IMR-90 (cell line): Measurements from ENCODE around the gene TCF7L2. TPM values are rescaled to one million over a fixed set of nuclear protein-coding genes. Genes with fewer than 3 reads are reported as not detected.

Source experiments
- ATAC-seq: fragments of 200-7000 bp; cut with Tn5 transposase; 2 replicates; pipeline ENCODE4 v1.9.1; 2020; ENCODE audit warnings: low read depth, mild to moderate bottlenecking, moderate library complexity
- BruUV-seq: library from RNA; stranded (reverse); fragments of 400-500 nt; replicated peaks from 2 replicates; lab custom pipeline; 2021; lab: Mats Ljungman, UMichigan
- CTCF ChIA-PET: fragments of 300-600 bp; formaldehyde crosslinking; extraction: SDS; loops from one replicate; lab custom pipeline; 2021; ENCODE audit warnings: antibody characterized with exemption; lab: Yijun Ruan, JAX
- POLR2A ChIA-PET: fragments of 300-600 bp; sonication (Branson Sonifier 250); formaldehyde crosslinking; loops from one replicate; lab custom pipeline; 2022; ENCODE audit warnings: antibody characterized with exemption; ENCODE audit not compliant: unreplicated experiment; lab: Charles Lee
- DNase-seq: peaks from one replicate; pipeline ENCODE4 v3.0.0; 2013
- H2AFZ ChIP-seq: replicated peaks from 2 replicates; pipeline ENCODE3; 2013; ENCODE audit warnings: low read length, mild to moderate bottlenecking; ENCODE audit not compliant: poor library complexity
- H2AK5ac ChIP-seq: 2 replicates; pipeline ENCODE4 v1.6.1; 2013; ENCODE audit warnings: low read depth, low read length, inconsistent platforms
- H2AK9ac ChIP-seq: replicated peaks from 2 replicates; pipeline ENCODE3; 2013; ENCODE audit warnings: mild to moderate bottlenecking, low read depth, low read length, moderate library complexity; ENCODE audit not compliant: poor library complexity
- H2BK120ac ChIP-seq: 2 replicates; pipeline ENCODE4 v1.6.1; 2013; ENCODE audit warnings: low read depth, low read length, inconsistent platforms
- H2BK15ac ChIP-seq: 3 replicates; pipeline ENCODE4 v1.6.1; 2013; ENCODE audit warnings: low read depth, low read length, inconsistent platforms
- H2BK20ac ChIP-seq: 2 replicates; pipeline ENCODE4 v1.6.1; 2013; ENCODE audit warnings: low read depth, mild to moderate bottlenecking, inconsistent platforms, low read length, moderate library complexity
- H2BK5ac ChIP-seq: 2 replicates; pipeline ENCODE4 v1.6.1; 2013; ENCODE audit warnings: mild to moderate bottlenecking, low read depth, low read length, inconsistent platforms; ENCODE audit not compliant: poor library complexity, severe bottlenecking
- H3K14ac ChIP-seq: replicated peaks from 2 replicates; pipeline ENCODE4 v1.6.1; 2013; ENCODE audit warnings: low read depth, low read length, inconsistent platforms
- H3K18ac ChIP-seq: 2 replicates; pipeline ENCODE4 v1.6.1; 2013; ENCODE audit warnings: low read depth, low read length, control low read depth
- H3K23ac ChIP-seq: 2 replicates; pipeline ENCODE4 v1.6.1; 2013; ENCODE audit warnings: low read depth, low read length, inconsistent platforms
- H3K27ac ChIP-seq: 2 replicates; pipeline ENCODE4 v1.5.1; 2013; ENCODE audit warnings: mild to moderate bottlenecking, control low read depth, low read length; ENCODE audit not compliant: insufficient read depth
- H3K27me3 ChIP-seq: 2 replicates; pipeline ENCODE4 v1.6.1; 2013; ENCODE audit warnings: low read length; ENCODE audit not compliant: control insufficient read depth, insufficient read depth
- H3K36me3 ChIP-seq: 2 replicates; pipeline ENCODE4 v1.6.1; 2013; ENCODE audit warnings: low read length, mixed read lengths; ENCODE audit not compliant: control insufficient read depth, insufficient read depth
- H3K4ac ChIP-seq: 2 replicates; pipeline ENCODE4 v1.6.1; 2013; ENCODE audit warnings: low read depth, low read length, inconsistent platforms
- H3K4me1 ChIP-seq: 2 replicates; pipeline ENCODE4 v1.6.1; 2013; ENCODE audit warnings: low read length, mixed read lengths; ENCODE audit not compliant: control insufficient read depth, insufficient read depth
- H3K4me2 ChIP-seq: 2 replicates; pipeline ENCODE4 v1.6.1; 2013; ENCODE audit warnings: low read depth, mild to moderate bottlenecking, control low read depth, low read length, moderate library complexity
- H3K4me3 ChIP-seq: 2 replicates; pipeline ENCODE4 v1.5.1; 2013; ENCODE audit warnings: low read depth, mild to moderate bottlenecking, control low read depth, low read length, moderate library complexity; ENCODE audit not compliant: insufficient read depth
- H3K56ac ChIP-seq: 2 replicates; pipeline ENCODE4 v1.6.1; 2013; ENCODE audit warnings: low read length, inconsistent platforms; ENCODE audit not compliant: insufficient read depth; ENCODE audit errors: extremely low read depth
- H3K79me1 ChIP-seq, 2 experiments: 2 replicates each; pipeline ENCODE4 v1.6.1; 2013; ENCODE audit warnings: low read length in 2 of 2, inconsistent platforms in 1 of 2, low read depth in 1 of 2
- H3K9ac ChIP-seq: 2 replicates; pipeline ENCODE4 v1.6.1; 2013; ENCODE audit warnings: low read depth, low read length, control low read depth
- H3K9me1 ChIP-seq: 2 replicates; pipeline ENCODE4 v1.6.1; 2013; ENCODE audit warnings: low read length, inconsistent platforms; ENCODE audit not compliant: insufficient read depth
- H3K9me3 ChIP-seq: 2 replicates; pipeline ENCODE4 v1.6.1; 2013; ENCODE audit warnings: low read length; ENCODE audit not compliant: control insufficient read depth, insufficient read depth
- H4K20me1 ChIP-seq: 2 replicates; pipeline ENCODE4 v1.6.1; 2013; ENCODE audit warnings: low read length, inconsistent platforms; ENCODE audit not compliant: insufficient read depth
- H4K5ac ChIP-seq: 2 replicates; pipeline ENCODE4 v1.6.1; 2013; ENCODE audit warnings: mild to moderate bottlenecking, low read depth, low read length, control low read depth
- H4K8ac ChIP-seq, 2 experiments: 2 replicates each; pipeline ENCODE4 v1.6.1; 2013; ENCODE audit warnings: low read depth in 2 of 2, low read length in 2 of 2, control low read depth in 1 of 2, inconsistent platforms in 1 of 2
- H4K91ac ChIP-seq: 2 replicates; pipeline ENCODE4 v1.6.1; 2013; ENCODE audit warnings: low read depth, low read length, inconsistent platforms; ENCODE audit not compliant: insufficient read depth
- BHLHE40 ChIP-seq: fragments of 150-350 bp; IDR thresholded peaks from 2 replicates; pipeline ENCODE4 v1.6.1; 2016; ENCODE audit warnings: mild to moderate bottlenecking, low read depth, low read length
- CEBPB ChIP-seq: IDR thresholded peaks from 2 replicates; pipeline ENCODE4 v1.6.1; 2012; ENCODE audit warnings: low read depth, low read length, improper control_type of control experiment
- CHD1 ChIP-seq: IDR thresholded peaks from 2 replicates; pipeline ENCODE4 v1.6.1; 2012; ENCODE audit warnings: low read depth, low read length, improper control_type of control experiment
- CTCF ChIP-seq: conservative IDR thresholded peaks from 2 replicates; pipeline ENCODE4 v1.5.1; 2012; ENCODE audit warnings: mild to moderate bottlenecking, low read depth, low read length, improper control_type of control experiment
- FOS ChIP-seq: fragments of 150-350 bp; IDR thresholded peaks from 2 replicates; pipeline ENCODE4 v1.6.1; 2016; ENCODE audit warnings: low read depth, low read length
- MAFK ChIP-seq: IDR thresholded peaks from 2 replicates; pipeline ENCODE4 v1.6.1; 2012; ENCODE audit warnings: low read depth, low read length, improper control_type of control experiment
- MXI1 ChIP-seq: IDR thresholded peaks from 2 replicates; pipeline ENCODE4 v1.6.1; 2012; ENCODE audit warnings: low read depth, mild to moderate bottlenecking, low read length, moderate library complexity, borderline replicate concordance
- NFE2L2 ChIP-seq: fragments of 150-350 bp; IDR thresholded peaks from 2 replicates; pipeline ENCODE4 v1.6.1; 2016; ENCODE audit warnings: low read depth, mild to moderate bottlenecking, low read length
- RFX5 ChIP-seq: IDR thresholded peaks from 2 replicates; pipeline ENCODE4 v1.8.0; 2012; ENCODE audit warnings: low read depth, mild to moderate bottlenecking, low read length, moderate library complexity
- USF2 ChIP-seq: fragments of 150-350 bp; IDR thresholded peaks from 2 replicates; pipeline ENCODE4 v1.6.1; 2017; ENCODE audit warnings: mild to moderate bottlenecking, antibody characterized with exemption, low read length, low read depth
- WGBS, 2 experiments: methylation state at CpG; one replicate each; pipeline versions ENCODE4 v1.1.5 to v1.1.7; 2013; ENCODE audit warnings: missing lambda C conversion rate in 2 of 2; ENCODE audit not compliant: insufficient read length in 1 of 2; ENCODE audit errors: extremely low coverage in 2 of 2; 5-methylcytosine and 5-hydroxymethylcytosine counted together
- dilution Hi-C: fragments of 300-500 bp; cut with HindIII; formaldehyde crosslinking; loops from one replicate; pipeline ENCODE4 v1.14.3; 2018; ENCODE audit warnings: low sequenced_read_pairs; ENCODE audit not compliant: unreplicated experiment
- in situ Hi-C: fragments of 300-500 bp; cut with MboI; formaldehyde crosslinking; loops from 3 replicates; pipeline ENCODE4 v1.14.3; 2019; ENCODE audit warnings: low sequenced_read_pairs, inconsistent platforms, mixed read lengths
- intact Hi-C: fragments of 100-400 bp; cut with micrococcal nuclease; formaldehyde crosslinking; loops from 2 replicates; pipeline ENCODE4 v1.10.0; 2022
- polyA plus RNA-seq, 3 experiments: library from polyadenylated mRNA; depleted of rRNA; stranded (reverse); fragments of >200 nt; gene quantifications; 2 replicates each; pipeline ENCODE4 v1.2.3, GENCODE V29; 2012; ENCODE audit warnings: low replicate concordance in 1 of 3
- total RNA-seq: library from RNA; depleted of rRNA; stranded (reverse); fragments of >200 nt; gene quantifications from 2 replicates; pipeline ENCODE4 v1.2.3, GENCODE V29; 2012

TCF7L2 gene
- total and polyA plus RNA-seq, 2 of the 4 experiments (the other 2 are of a cell fraction) = 1.3 to 12.2 TPM

GRCh38 chr10:113023017-113023416, 73.0 kb downstream of the TCF7L2 start:
- no TSS peak for BruUV-seq
- H3K27ac ChIP-seq = no peak overlapping the region
- H3K9me3 ChIP-seq = no peaks in the 10 kb centered on the region
- H3K4me1 ChIP-seq = peaks cover 24% of the 10 kb centered on the region
- DNase-seq = no peak
- no peak overlapping the region for H4K91ac ChIP-seq
- H2AFZ ChIP-seq = no peak overlapping the region
- TF ChIP-seq CHD1 (no peak), USF2 (no peak), BHLHE40 (no peak), FOS (no peak), MXI1 (no peak), NFE2L2 (no peak), CEBPB (no peak), MAFK (no peak), RFX5 (no peak), CTCF (no peak)
- no peak overlapping the region for H2AK5ac ChIP-seq
- peaks cover 64% of the 10 kb centered on the region for H4K20me1 ChIP-seq
- H2BK120ac ChIP-seq = no peak overlapping the region
- ChIA-PET CTCF (no interaction called here), POLR2A (no interaction called here)
- no peak overlapping the region for H3K14ac ChIP-seq
- no peaks in the 10 kb centered on the region for H3K36me3 ChIP-seq
- H3K18ac ChIP-seq = no peak overlapping the region
- no peak overlapping the region for H4K5ac ChIP-seq
- H3K4me2 ChIP-seq = no peak overlapping the region
- H2BK20ac ChIP-seq = no peak overlapping the region
- no peak overlapping the region for H3K23ac ChIP-seq
- dilution Hi-C loops = no loop called here
- in situ Hi-C loops = no loop called here
- H2BK15ac ChIP-seq = no peak overlapping the region
- 100% methylated on average over 1 of the region's 6 CpGs; no CpG with 5 or more reads in 1 of the 2 experiments for WGBS, 2 experiments
- H3K4ac ChIP-seq = no peak overlapping the region
- H3K9ac ChIP-seq = no peak overlapping the region
- peaks cover 35 to 76% of the 10 kb centered on the region in 2 experiments for H3K79me1 ChIP-seq
- no peak overlapping the region for H3K4me3 ChIP-seq
- intact Hi-C loops = no loop called here
- H2BK5ac ChIP-seq = no peak overlapping the region
- ATAC-seq = no peak
- peaks cover 21% of the 10 kb centered on the region for H3K9me1 ChIP-seq
- H3K27me3 ChIP-seq = no peaks in the 10 kb centered on the region
- H3K56ac ChIP-seq = no peak overlapping the region
- H4K8ac ChIP-seq = no peak overlapping the region
- H2AK9ac ChIP-seq = no peak overlapping the region
